GM18517 (cell line): ENCODE results near the gene IL22RA1.

Experiments
- ATAC-seq: cut with Tn5 transposase; IDR thresholded peaks from one replicate; pipeline ENCODE4 v1.9.1; 2021; ENCODE audit warnings: mild to moderate bottlenecking, moderate library complexity; ENCODE audit not compliant: unreplicated experiment

IL22RA1 gene

GRCh38 chr1:24077278-24077978, 65.5 kb downstream of the IL22RA1 start:
- no peak for ATAC-seq

DNA sequence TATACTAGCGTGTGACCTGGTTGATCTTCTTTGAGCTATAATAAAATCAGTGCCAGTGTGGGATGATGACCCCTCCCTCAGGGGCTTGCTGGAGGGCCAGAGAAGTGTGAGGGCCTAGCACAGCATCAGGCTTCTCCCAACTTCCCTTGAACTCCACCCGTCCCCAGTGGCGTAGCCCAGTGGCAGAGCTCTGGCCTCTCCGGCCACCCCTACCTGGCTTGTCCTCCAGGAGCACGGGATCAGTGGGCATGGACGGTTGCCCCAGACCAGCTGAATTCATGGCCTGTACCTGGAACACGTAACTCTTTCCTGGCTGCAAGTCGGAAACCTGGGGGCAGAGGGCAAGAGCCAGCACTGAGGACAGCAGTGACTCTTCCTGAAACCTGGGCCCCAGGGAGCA, 67.0 kb downstream of the IL22RA1 start:
- no peak for ATAC-seq

GRCh38 chr1:24075590-24075854, 67.4 kb downstream of the IL22RA1 start:
- ATAC-seq: no peak

DNA sequence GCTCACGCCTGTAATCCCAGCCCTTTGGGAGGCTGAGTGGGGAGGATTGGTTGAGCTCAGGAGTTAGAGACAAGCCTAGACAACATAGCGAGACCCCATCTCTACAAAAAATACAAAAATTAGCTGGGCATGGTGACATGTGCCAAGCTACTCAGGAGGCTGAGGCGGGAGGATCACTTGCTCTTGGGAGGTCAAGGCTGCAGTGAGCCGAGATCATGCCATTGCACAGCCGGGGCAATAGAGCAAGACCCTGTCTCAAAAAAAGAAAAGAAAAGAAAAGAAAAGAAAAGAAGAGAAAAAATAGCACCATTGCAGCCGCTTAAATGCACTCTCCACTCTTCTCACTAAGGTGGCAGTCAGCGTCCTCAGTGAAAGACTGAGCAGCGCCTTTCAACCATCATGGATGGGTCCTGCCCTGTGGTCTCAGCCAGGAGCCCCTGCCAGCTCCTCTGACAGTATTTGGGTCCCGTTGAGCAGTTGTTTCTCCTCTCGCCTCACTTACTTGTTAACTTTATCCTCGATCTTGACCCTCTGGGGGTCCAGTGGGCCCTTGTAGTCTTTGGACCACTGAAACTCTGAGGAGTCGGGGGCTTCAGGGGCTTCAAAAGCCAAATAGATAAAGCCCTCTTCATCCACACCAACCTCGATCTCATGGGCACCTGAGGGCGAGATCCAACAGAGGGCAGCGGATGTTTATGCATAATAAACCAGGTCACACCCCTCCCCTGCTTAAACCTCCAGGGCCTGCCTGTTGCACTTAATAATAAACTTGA, 67.9 kb downstream of the IL22RA1 start:
- ATAC-seq: no peak

DNA sequence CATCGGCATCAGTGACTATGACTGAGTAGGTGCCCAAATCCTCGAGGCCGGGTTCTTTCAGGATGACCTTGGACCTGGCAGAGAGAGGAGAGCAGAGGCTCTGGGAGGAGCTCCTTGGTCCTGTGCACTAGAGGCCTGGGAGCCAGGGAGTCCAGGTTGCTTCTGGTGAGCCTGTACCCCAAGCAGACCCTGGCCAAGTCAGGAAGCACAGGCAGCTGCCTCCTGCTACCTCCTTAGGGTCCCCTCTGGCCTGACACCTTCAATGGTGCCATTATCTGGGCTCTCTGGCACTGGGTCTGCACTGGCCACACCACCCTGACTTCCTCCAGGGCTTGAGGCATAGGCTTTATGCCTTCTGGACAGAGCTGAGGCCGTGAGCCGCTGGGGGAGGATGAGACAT, 68.7 kb downstream of the IL22RA1 start:
- ATAC-seq: no peak

DNA sequence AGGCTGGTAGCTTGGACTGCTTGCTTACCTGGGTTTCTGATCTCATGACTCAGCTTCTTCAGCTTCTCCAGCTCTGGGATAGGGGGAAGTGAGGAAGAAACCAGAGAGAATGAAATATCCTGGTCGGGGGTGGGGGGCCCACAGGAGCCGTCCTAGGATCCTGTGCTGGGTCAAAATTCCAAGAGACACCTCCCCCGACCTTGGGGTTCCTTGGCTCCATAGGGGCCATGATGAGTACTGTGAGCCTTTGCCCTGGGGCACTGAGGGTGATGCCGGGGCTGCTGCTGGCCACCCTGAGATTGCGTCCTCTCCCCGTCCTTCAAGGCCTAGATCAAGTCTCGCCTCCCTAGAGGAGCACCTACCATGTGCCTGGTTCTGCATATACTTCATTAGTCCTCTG, 71.0 kb downstream of the IL22RA1 start:
- ATAC-seq: no peak

GRCh38 chr1:24070821-24071393, 72.0 kb downstream of the IL22RA1 start:
- ATAC-seq: no peak

DNA sequence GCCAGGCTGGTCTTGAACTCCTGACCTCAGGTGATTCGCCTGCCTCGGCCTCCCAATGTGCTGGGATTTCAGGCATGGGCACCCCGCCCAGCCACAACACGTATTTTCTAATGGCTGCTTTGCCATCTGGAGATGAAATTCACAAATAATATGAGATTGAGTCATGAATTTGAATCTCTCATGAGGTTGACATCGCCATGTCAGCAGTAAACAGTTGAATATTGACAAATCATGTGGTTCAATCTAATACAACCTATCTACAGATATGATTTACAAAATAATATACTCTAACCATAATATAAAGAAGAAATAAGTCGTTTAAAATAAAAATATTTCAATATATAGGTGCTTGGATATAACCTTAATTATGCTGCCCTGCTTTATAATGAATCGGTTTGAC, 73.1 kb downstream of the IL22RA1 start:
- ATAC-seq: no peak
